GM18870 (cell line): ENCODE data around the gene MAP1S.

Experiments
- ATAC-seq: cut with Tn5 transposase; IDR thresholded peaks from one replicate; pipeline ENCODE4 v1.9.1; 2021; ENCODE audit warnings: moderate library complexity; ENCODE audit not compliant: unreplicated experiment

MAP1S gene

DNA sequence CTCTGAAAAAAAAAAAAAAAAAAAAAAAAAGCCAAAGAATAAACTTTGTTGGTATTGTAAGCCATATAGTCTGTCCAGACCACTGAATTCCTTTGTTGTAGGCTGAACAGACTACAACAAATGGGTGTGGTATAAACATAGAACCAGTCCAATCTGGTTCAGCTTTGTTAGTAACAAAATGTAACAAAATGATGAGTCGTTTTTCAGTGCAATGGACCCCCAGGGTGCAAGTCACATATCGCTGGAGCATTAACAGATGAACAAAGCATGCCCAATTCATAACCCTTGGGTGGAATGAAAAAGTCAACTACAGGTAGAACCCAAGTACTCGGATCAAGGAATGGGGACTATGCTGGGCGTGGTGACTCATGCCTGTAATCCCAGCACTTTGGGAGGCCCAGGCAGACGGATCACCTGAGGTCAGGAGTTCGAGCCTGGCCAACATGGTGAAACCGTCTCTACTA is 18.4 kb downstream of the MAP1S start:
- ATAC-seq: no peak

GRCh38 chr19:17739121-17739875 is 20.0 kb downstream of the MAP1S start:
- ATAC-seq: no peak

DNA sequence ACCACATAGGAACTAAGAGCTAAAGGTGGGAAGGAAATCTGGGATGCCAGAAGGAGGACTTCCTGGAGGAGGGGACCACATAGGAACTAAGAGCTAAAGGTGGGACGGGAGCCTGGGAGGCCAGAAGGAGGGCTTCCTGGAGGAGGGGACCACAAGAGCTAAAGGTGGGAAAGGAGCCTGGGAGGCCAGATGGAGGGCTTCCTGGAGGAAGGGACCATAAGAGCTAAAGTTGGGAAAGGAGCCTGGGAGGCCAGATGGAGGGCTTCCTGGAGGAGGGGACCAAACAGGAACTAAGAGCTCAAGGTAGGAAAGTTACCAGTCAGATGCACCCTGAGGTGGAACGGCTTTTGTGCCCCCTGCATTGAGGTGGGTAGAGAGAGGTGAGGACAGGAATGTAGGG is 22.2 kb downstream of the MAP1S start:
- ATAC-seq: no peak

DNA sequence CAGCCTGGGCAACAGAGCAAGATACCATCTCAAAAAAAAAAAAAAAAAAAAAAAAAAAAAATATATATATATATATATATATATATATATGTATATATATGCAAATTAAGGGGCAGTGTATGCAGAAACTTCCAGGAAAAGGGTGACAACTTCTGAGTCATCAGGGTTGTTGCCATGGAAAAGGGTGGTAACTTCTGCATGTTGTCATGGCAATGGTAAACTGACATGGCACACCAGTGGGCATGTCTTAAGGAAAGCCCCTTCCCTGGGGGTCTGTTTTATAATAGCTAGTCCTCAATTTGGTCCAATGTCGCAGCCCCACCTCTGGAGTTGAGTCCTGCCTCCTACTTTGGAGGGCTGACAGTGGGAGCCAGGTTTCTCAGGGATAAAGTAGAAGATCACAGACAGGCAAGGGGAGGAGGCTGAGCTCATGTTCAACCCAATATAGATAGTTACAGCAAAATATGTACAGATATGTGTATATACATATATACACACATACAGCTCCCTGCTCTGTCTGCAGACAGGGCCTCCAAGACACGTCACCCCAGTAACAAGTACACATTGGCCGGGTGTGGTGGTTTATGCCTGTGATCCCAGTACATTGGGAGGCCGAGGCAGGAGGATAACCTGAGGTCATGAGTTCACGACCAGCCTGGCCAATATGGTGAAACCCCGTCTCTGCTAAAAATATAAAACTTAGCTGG is 24.7 kb downstream of the MAP1S start:
- no peak for ATAC-seq

- peak; percentile 39 for ATAC-seq
Observed at GRCh38 chr19:17747205-17748098, 28.2 kb downstream of the MAP1S start.

DNA sequence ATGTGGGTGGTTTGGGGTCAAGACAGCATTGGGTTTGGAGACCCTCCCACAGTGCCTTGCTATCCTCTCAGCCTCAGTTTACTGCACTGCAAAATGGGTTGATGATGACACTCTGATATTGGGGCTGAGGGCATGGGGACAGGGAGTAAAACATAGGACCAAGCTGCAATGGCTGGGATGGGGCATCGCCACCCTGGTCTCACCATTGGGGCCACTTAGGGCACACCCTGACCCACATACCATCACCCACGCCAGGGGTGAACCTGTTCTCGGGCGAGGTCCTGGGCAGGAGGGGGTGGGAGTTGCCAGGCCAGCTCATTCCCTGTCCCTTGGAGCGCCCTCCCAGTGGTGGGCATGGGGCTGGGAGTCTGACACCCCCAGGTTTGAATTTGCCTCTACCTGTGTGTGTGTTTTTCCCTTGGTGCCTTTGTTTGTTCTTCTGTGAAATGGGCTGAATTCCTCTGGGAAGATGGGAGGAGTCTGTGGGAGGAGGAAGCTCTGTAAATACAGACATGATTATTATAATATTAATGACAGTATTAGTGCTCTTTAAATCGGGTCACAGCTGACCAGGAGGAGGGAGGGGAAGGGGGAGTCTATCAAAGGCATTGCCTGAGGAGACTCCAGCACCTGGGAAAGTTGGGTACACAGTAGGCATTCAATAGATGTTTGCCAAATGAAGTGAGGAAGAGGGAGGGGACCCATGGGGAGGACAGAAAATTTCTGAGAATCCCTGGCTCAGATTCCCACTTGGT is 29.8 kb downstream of the MAP1S start:
- no peak for ATAC-seq

- no peak for ATAC-seq
Observed at GRCh38 chr19:17749912-17750317, 30.6 kb downstream of the MAP1S start.

GRCh38 chr19:17751103-17751911 is 32.0 kb downstream of the MAP1S start, which contains the start of gene FCHO1:
Gene FCHO1 (plus strand): TSS chr19:17751477. CDS start chr19:17755165, 3,688 bp downstream.
- ATAC-seq: no peak

GRCh38 chr19:17751912-17752273 is 32.6 kb downstream of the MAP1S start:
- no peak for ATAC-seq

DNA sequence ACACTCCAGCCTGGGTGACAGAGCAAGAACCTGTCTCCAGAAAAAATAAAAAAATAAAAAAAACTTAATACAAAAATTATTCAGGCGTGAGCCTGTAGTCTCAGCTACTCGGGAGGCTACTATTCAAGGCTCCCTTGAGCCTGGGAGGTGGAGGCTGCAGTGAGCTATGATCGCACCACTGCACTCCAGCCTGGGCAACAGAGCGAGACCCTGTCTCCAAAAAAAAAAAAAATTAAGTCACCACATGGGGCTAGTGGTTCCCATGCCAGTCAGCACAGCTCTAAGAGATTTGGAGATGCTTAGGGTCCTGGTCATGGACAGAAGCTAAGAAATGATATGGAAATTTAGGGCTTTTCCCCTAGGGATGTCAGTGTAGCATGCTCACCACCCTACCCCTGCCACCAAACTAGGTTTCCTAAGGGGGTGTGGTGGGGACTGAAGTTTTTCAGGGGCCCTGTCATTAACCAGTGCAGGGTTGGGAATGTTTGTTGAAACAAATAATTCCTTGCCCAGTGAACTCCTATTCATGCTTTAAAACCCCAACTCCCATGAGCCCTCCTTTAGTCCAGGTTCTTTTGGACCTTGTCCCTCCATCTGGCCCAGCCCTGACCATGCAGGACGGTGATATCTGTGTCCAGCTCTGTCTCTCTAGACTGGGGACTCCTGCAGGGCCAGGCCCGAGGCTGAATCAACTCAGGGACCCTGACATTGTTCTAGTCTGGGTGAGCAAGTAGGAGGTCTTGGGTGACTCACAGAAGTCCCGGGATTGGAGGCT is 33.8 kb downstream of the MAP1S start:
- ATAC-seq: no peak

DNA sequence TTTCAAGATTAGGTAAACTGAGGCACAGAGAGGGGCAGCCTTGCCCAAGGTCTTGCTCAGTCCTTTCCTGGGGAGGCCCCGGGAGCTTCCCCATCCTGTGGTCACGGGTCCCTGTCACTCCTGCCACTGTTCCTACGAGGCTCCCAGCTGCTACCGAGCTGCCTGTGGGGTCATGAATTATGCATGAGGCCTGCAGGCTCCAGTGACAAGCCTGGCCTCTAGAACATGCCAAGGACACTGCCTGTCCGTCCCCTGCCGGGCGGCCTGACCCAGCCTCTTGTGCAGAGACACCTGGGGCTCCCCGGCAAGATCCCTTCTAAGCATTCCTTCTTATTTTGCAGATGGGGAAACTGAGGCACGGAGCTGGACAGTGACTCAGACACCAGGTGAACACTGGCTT is 34.7 kb downstream of the MAP1S start:
- no peak for ATAC-seq

GRCh38 chr19:17754634-17755442 is 35.6 kb downstream of the MAP1S start:
- peak; percentile 60 for ATAC-seq

DNA sequence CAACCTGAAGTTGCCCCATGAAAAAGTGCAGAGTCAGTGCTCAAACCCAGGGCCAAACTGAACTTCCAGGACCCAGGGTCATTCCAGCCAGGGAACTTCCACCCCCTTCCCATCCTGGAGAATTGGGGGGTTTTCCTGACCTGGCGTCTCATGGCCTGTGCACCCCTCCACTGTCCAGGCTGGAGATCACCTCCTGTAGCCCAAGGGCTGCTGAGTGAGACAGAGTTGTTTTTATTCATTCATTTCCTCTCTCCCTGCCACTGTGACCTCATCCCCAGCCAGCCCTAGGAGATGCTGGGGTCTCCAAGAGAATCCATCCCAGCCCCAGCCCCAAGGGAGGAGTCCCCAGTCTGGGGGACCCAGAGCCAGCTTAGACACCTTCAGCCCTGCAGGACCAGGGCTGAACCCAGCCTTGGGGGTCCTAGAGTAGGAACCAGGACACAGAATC is 36.2 kb downstream of the MAP1S start:
- ATAC-seq: no peak

DNA sequence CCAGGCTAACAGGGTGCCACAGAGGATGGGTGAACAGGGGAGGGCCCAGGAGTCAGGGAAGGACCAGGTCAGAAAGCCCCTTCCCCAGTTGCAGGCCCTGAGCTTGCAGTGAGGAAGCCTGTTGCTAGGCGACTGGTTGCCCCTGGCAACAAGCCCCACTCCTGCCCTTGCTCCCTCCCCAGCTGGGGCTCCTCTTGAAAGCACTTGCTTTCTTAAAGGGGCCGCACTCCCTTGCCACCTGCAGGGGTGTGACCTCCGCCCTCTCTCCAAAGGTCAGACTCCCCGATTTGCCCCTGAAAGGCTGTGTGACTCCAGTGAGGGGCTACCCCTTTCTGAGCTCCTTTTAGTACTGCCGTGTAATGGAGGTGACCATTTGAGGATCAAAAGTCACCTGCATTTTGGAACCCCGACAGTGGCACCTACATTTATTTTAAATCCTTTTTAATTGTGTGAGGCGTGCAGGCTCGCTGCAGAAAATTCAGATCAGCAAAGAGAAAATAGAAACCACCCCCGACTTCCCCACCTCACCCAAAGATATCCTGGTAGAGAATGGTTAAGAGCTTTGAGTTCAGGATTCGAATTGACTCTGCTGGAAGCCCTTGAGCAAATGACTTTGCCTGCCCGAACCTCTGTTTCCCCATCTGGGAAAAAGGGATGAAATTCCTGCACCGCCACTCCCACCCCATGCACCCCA is 36.8 kb downstream of the MAP1S start:
- ATAC-seq: no peak

- ATAC-seq: no peak
Observed at GRCh38 chr19:17757125-17757524, 37.8 kb downstream of the MAP1S start.

GRCh38 chr19:17758515-17758914 is 39.2 kb downstream of the MAP1S start:
- ATAC-seq: no peak

DNA sequence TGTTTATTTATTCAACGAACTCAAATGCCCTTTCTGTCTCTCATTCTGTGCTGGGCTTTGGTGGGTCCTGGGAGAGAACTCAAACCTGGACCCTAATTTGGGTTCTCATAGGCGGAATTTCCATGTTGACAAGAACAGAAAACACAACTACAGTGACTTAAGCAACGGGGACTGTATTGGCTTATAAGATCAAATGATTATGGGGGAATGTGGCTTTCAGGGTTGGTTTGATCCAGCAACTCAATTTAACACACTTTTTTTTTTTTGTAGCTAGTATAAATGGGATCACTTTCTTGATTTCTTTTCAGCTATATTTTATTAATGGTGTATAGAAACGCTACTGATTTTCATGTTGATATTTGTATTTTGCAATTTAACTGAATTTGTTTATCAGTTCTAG is 41.9 kb downstream of the MAP1S start:
- ATAC-seq: no peak
